ENCODE measurements around the gene CYP3A4. TPM values are rescaled to one million over a fixed set of nuclear protein-coding genes. Genes with fewer than 3 reads are reported as not detected.

The CYP3A4 gene
- total and polyA plus RNA-seq, 2 of the 8 experiments (the other 6 are each of a cell fraction or from before 2014, with no cell fraction given): not detected

GRCh38 chr7:99827040-99827778, 43.2 kb upstream of the CYP3A4 start (continued):
- TF ChIP-seq TAF1 (IDR thresholded peaks at IDR 0.05; ENCODE audit: low read depth, low read length): no peak
- no peak for TF ChIP-seq BACH1 (IDR thresholded peaks at IDR 0.05; ENCODE audit: low read length)
- TF ChIP-seq JUND (IDR thresholded peaks at IDR 0.05; ENCODE audit: low read length): no peak
- TF ChIP-seq EGR1 (IDR thresholded peaks at IDR 0.05; ENCODE audit: borderline replicate concordance, low read depth, low read length): no peak
